Right atrium auricular region (tissue), 2 donors: Measurements from ENCODE around the gene GPR39. TPM values are rescaled to one million over a fixed set of nuclear protein-coding genes. Genes with fewer than 3 reads are reported as not detected.
"Not testable (repeated sequence)": the region's sequence is repeated elsewhere in the genome, so short reads cannot be mapped to it uniquely, and the experiment has no call there.

Experiments
- DNase-seq: peaks from one replicate; pipeline ENCODE4 v3.0.0-alpha.2; 2019; ENCODE audit warnings: low spot score
- H3K27ac ChIP-seq, 2 donors: fragments of 200-600 bp; sonication (generic); 1 replicate in 1 of 2; 2 replicates in 1 of 2; pipeline ENCODE4 v1.5.1; 2016 to 2019
- H3K27me3 ChIP-seq, 2 donors: fragments of 200-600 bp; sonication (generic); one replicate each; pipeline versions ENCODE4 v1.5.1 to v1.6.0; 2017 to 2019
- H3K36me3 ChIP-seq: fragments of 200-600 bp; sonication (generic); one replicate; pipeline ENCODE4 v1.5.1; 2016
- H3K4me1 ChIP-seq, 2 donors: fragments of 200-600 bp; sonication (generic); one replicate each; pipeline versions ENCODE4 v1.5.1 to v1.6.0; 2017 to 2019
- H3K4me3 ChIP-seq, 2 donors: fragments of 200-600 bp; sonication (generic); 1 replicate in 1 of 2; 2 replicates in 1 of 2; pipeline ENCODE4 v1.5.1; 2017 to 2019; ENCODE audit warnings: mild to moderate bottlenecking in 1 of 2, moderate library complexity in 1 of 2
- H3K9me3 ChIP-seq, 2 donors: fragments of 200-600 bp; sonication (generic); one replicate each; pipeline ENCODE4 v1.5.1; 2019
- total RNA-seq, 2 donors: library from RNA; depleted of rRNA; stranded (reverse); fragments of >200 nt; gene quantifications; one replicate each; pipeline ENCODE4 v1.1.0, GENCODE V29; 2016
- TF ChIP-seq, protein P1 (sequence below), 2 donors: fragments of 200-600 bp; sonication (generic); IDR thresholded peaks; one replicate each; pipeline ENCODE4 v1.5.1; 2019; ENCODE audit warnings: antibody characterized with exemption in 2 of 2

GPR39 gene
- total RNA-seq, 2 donors from 2014 or later = 1.0 TPM; not detected in 1

- TF ChIP-seq, protein P1, sequence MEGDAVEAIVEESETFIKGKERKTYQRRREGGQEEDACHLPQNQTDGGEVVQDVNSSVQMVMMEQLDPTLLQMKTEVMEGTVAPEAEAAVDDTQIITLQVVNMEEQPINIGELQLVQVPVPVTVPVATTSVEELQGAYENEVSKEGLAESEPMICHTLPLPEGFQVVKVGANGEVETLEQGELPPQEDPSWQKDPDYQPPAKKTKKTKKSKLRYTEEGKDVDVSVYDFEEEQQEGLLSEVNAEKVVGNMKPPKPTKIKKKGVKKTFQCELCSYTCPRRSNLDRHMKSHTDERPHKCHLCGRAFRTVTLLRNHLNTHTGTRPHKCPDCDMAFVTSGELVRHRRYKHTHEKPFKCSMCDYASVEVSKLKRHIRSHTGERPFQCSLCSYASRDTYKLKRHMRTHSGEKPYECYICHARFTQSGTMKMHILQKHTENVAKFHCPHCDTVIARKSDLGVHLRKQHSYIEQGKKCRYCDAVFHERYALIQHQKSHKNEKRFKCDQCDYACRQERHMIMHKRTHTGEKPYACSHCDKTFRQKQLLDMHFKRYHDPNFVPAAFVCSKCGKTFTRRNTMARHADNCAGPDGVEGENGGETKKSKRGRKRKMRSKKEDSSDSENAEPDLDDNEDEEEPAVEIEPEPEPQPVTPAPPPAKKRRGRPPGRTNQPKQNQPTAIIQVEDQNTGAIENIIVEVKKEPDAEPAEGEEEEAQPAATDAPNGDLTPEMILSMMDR (IDR thresholded peaks at IDR 0.05) = no peak
- Histone ChIP-seq H3K4me3 (no peak overlapping the region), H3K4me1 (no peaks in the 10 kb centered on the region), H3K36me3 (no peaks in the 10 kb centered on the region), H3K27me3 (no peaks in the 10 kb centered on the region), H3K27ac (no peak overlapping the region), H3K9me3 (no peaks in the 10 kb centered on the region)
- DNase-seq = no peak
Measured at GRCh38 chr2:132390076-132390475, 26.5 kb upstream of the GPR39 start.

GRCh38 chr2:132391378-132391777 is 25.2 kb upstream of the GPR39 start:
- Histone ChIP-seq H3K36me3 (no peaks in the 10 kb centered on the region), H3K4me3 (no peak overlapping the region), H3K9me3 (no peaks in the 10 kb centered on the region), H3K27ac (no peak overlapping the region), H3K27me3 (no peaks in the 10 kb centered on the region), H3K4me1 (no peaks in the 10 kb centered on the region)
- DNase-seq = no peak
- TF ChIP-seq, protein P1 (IDR thresholded peaks at IDR 0.05) = no peak

DNA sequence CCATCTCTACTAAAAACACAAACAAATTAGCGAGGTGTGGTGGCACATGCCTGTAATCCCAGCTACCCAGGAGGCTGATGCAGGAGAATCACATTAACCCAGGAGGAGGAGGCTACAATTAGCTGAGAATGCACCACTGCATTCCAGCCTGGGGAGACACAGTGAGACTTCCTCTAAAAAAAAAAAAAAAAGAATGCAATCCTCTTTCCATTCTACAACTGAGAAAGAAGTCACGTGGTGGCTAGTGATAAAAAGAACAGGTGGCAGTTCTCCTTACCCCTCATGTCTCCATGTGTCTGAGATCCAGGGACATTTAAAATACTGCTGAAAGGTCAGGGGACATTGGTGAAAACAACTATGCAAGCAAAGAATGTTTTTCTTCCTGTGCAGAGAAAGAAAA is 24.4 kb upstream of the GPR39 start:
- no peak overlapping the region for H3K4me3 ChIP-seq
- no peaks in the 10 kb centered on the region for H3K9me3 ChIP-seq
- TF ChIP-seq, protein P1 (IDR thresholded peaks at IDR 0.05) = no peak
- no peaks in the 10 kb centered on the region for H3K4me1 ChIP-seq
- H3K36me3 ChIP-seq = no peaks in the 10 kb centered on the region
- H3K27ac ChIP-seq = no peak overlapping the region
- no peak for DNase-seq
- H3K27me3 ChIP-seq = no peaks in the 10 kb centered on the region

DNA sequence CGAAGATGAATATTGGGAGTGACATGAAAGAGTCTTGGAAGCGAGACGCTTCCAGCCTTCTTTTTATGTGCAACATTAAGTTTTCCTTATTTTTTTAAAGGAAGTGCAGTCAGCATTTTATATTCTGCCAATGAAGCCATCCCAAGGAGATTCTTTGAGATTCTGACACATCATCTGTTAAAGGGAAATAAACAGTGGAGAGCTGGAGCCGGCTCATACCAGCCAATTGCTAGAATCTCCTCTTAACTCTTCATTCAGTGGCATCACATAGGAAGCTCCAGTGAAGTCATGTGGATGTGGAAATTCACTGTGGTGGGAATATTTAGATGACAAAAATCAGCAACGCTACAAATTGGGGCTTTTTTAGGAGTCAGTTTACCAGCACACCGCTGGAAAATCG is 23.7 kb upstream of the GPR39 start:
- Histone ChIP-seq H3K36me3 (no peaks in the 10 kb centered on the region), H3K27me3 (no peaks in the 10 kb centered on the region), H3K9me3 (no peaks in the 10 kb centered on the region), H3K27ac (no peak overlapping the region), H3K4me1 (no peaks in the 10 kb centered on the region), H3K4me3 (no peak overlapping the region)
- DNase-seq = no peak
- TF ChIP-seq, protein P1 (IDR thresholded peaks at IDR 0.05) = no peak

DNA sequence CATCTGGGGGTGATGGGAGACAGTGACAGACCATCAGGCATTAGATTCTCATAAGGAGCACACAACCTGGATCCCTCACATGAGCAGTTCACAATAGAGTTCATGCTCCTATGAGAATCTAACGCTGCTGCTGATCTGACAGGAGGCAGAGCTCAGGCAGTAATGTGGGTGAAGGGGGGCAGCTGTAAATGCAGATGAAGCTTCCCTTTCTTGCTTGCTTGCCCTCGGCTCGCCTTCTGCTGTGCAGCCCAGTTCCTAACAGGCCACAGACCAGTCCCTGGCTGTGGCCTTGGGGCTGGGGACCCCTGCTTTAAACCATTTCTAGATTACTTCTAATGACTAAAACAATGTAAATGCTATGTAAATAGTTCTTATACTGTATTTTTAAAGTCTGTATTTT is 19.6 kb upstream of the GPR39 start:
- H3K27ac ChIP-seq, H3K9me3 ChIP-seq, H3K36me3 ChIP-seq: not testable (repeated sequence)

GRCh38 chr2:132400169-132400900 is 16.3 kb upstream of the GPR39 start:
- H3K9me3 ChIP-seq = no peaks in the 10 kb centered on the region
- no peak overlapping the region for H3K4me3 ChIP-seq
- H3K27me3 ChIP-seq = no peaks in the 10 kb centered on the region
- no peaks in the 10 kb centered on the region for H3K4me1 ChIP-seq
- TF ChIP-seq, protein P1 (IDR thresholded peaks at IDR 0.05) = no peak
- no peak for DNase-seq
- H3K36me3 ChIP-seq = no peaks in the 10 kb centered on the region
- H3K27ac ChIP-seq = no peak overlapping the region

More for the DNA sequence above, 19.6 kb upstream of the GPR39 start:
- H3K27me3 ChIP-seq, H3K4me3 ChIP-seq, H3K4me1 ChIP-seq, DNase-seq: not testable (repeated sequence)
